Mesenchymal stem cell (in vitro differentiated cells and primary cell): ENCODE measurements around the gene TMEM17.
A peak's percentile ranks its signal among the peaks of the same experiment; 100 is the strongest.

ENCODE experiments used
- DNase-seq: peaks from one replicate; pipeline ENCODE4 v3.0.0-alpha.2; 2013
- H2AFZ ChIP-seq: one replicate; pipeline ENCODE4 v1.6.1; 2013; ENCODE audit warnings: low read depth, mild to moderate bottlenecking, control low read depth, inconsistent platforms, low read length, moderate library complexity
- H2AK5ac ChIP-seq: 2 replicates; pipeline ENCODE4 v1.6.1; 2013; ENCODE audit warnings: low read length, moderate library complexity, mild to moderate bottlenecking, inconsistent platforms; ENCODE audit not compliant: severe bottlenecking
- H2BK120ac ChIP-seq: one replicate; pipeline ENCODE4 v1.6.1; 2013; ENCODE audit warnings: low read depth, mild to moderate bottlenecking, inconsistent platforms, low read length, moderate library complexity
- H2BK12ac ChIP-seq, 2 experiments: one replicate each; pipeline ENCODE4 v1.6.1; 2013; ENCODE audit warnings: inconsistent platforms in 2 of 2, low read length in 2 of 2, mild to moderate bottlenecking in 2 of 2, moderate library complexity in 2 of 2, control low read depth in 1 of 2
- H2BK15ac ChIP-seq: one replicate; pipeline ENCODE4 v1.6.1; 2013; ENCODE audit warnings: mild to moderate bottlenecking, low read depth, inconsistent platforms; ENCODE audit not compliant: poor library complexity, severe bottlenecking
- H2BK5ac ChIP-seq: 2 replicates; pipeline ENCODE4 v1.6.1; 2013; ENCODE audit warnings: low read depth, mild to moderate bottlenecking, low read length, control low read depth, inconsistent platforms; ENCODE audit not compliant: poor library complexity, severe bottlenecking
- H3K14ac ChIP-seq, 2 experiments: one replicate each; pipeline ENCODE4 v1.6.1; 2013; ENCODE audit warnings: inconsistent platforms in 2 of 2, low read length in 2 of 2, control low read depth in 1 of 2, mild to moderate bottlenecking in 1 of 2, moderate library complexity in 1 of 2
- H3K18ac ChIP-seq, 2 experiments: one replicate each; pipeline ENCODE4 v1.6.1; 2013; ENCODE audit warnings: inconsistent platforms in 2 of 2, low read length in 2 of 2, control low read depth in 1 of 2, low read depth in 1 of 2, mild to moderate bottlenecking in 1 of 2
- H3K23ac ChIP-seq, 2 experiments: one replicate each; pipeline ENCODE4 v1.6.1; 2013; ENCODE audit warnings: inconsistent platforms in 2 of 2, low read length in 2 of 2, mild to moderate bottlenecking in 2 of 2, moderate library complexity in 2 of 2, control low read depth in 1 of 2
- H3K27ac ChIP-seq: 2 replicates; pipeline ENCODE4 v1.5.1; 2013; ENCODE audit warnings: mild to moderate bottlenecking, moderate library complexity, low read length, control low read depth, inconsistent platforms; ENCODE audit not compliant: poor library complexity, severe bottlenecking
- H3K27me3 ChIP-seq, 2 experiments: 2 replicates each; pipeline versions ENCODE4 v1.6.1 to v1.7.0; 2013; ENCODE audit warnings: low read length in 2 of 2, mild to moderate bottlenecking in 2 of 2, moderate library complexity in 2 of 2, control low read depth in 1 of 2, inconsistent platforms in 1 of 2; ENCODE audit not compliant: control insufficient read depth in 1 of 2, insufficient read depth in 1 of 2
- H3K36me3 ChIP-seq, 2 experiments: 2 replicates each; pipeline versions ENCODE4 v1.6.1 to v1.7.0; 2013; ENCODE audit warnings: low read length in 2 of 2, control low read depth in 1 of 2, inconsistent platforms in 1 of 2, low read depth in 1 of 2, mild to moderate bottlenecking in 1 of 2; ENCODE audit not compliant: insufficient read depth in 2 of 2, control insufficient read depth in 1 of 2
- H3K4ac ChIP-seq, 2 experiments: one replicate each; pipeline ENCODE4 v1.6.1; 2013; ENCODE audit warnings: inconsistent platforms in 2 of 2, low read length in 2 of 2, mild to moderate bottlenecking in 2 of 2, moderate library complexity in 2 of 2, control low read depth in 1 of 2, low read depth in 1 of 2
- H3K4me1 ChIP-seq: 2 replicates; pipeline ENCODE4 v1.6.1; 2013; ENCODE audit warnings: low read depth, low read length, control low read depth; ENCODE audit not compliant: control insufficient read depth, insufficient read depth
- H3K4me2 ChIP-seq: 2 replicates; pipeline ENCODE4 v1.6.1; 2013; ENCODE audit warnings: low read length, mild to moderate bottlenecking, inconsistent platforms; ENCODE audit not compliant: poor library complexity, severe bottlenecking
- H3K4me3 ChIP-seq, 2 experiments: 2 replicates each; pipeline versions ENCODE4 v1.5.1 to v1.7.0; 2013; ENCODE audit warnings: low read length in 2 of 2, mild to moderate bottlenecking in 2 of 2, control low read depth in 1 of 2, low read depth in 1 of 2; ENCODE audit not compliant: insufficient read depth in 1 of 2
- H3K79me1 ChIP-seq: replicated peaks from 2 replicates; pipeline ENCODE4 v1.6.1; 2013; ENCODE audit warnings: mild to moderate bottlenecking, control low read depth, low read length, inconsistent platforms; ENCODE audit not compliant: poor library complexity, severe bottlenecking
- H3K9ac ChIP-seq: 2 replicates; pipeline ENCODE4 v1.7.0; 2013; ENCODE audit warnings: mild to moderate bottlenecking, low read length, moderate library complexity
- H3K9me3 ChIP-seq: 2 replicates; pipeline ENCODE4 v1.7.0; 2013; ENCODE audit warnings: mild to moderate bottlenecking, low read length; ENCODE audit not compliant: control insufficient read depth
- H4K8ac ChIP-seq: one replicate; pipeline ENCODE4 v1.6.1; 2013; ENCODE audit warnings: inconsistent platforms, mild to moderate bottlenecking, low read length, moderate library complexity
- H4K91ac ChIP-seq: one replicate; pipeline ENCODE4 v1.6.1; 2013; ENCODE audit warnings: mild to moderate bottlenecking, low read length, inconsistent platforms
- WGBS: methylation state at CpG from one replicate; pipeline ENCODE4 v1.1.7; 2013; ENCODE audit warnings: mixed read lengths; 5-methylcytosine and 5-hydroxymethylcytosine counted together

The TMEM17 gene

GRCh38 chr2:62469114-62469513, 36.9 kb downstream of the TMEM17 start:
- no peak overlapping the region for H2BK5ac ChIP-seq
- no peaks in the 10 kb centered on the region for H3K27me3 ChIP-seq
- no peak overlapping the region for H2BK12ac ChIP-seq
- H3K4ac ChIP-seq, result no peak overlapping the region
- H3K23ac ChIP-seq, result no peak overlapping the region
- no peak overlapping the region for H3K4me3 ChIP-seq
- H3K9me3 ChIP-seq, result no peaks in the 10 kb centered on the region
- 75% methylated on average over 1 of the region's 1 CpG for WGBS
- no peak overlapping the region for H3K14ac ChIP-seq
- no peak overlapping the region for H4K91ac ChIP-seq
- H2BK120ac ChIP-seq, result no peak overlapping the region
- no peak overlapping the region for H3K9ac ChIP-seq
- no peak overlapping the region for H2AK5ac ChIP-seq
- H2BK15ac ChIP-seq, result no peak overlapping the region
- H3K18ac ChIP-seq, result no peak overlapping the region
- H3K36me3 ChIP-seq, result no peaks in the 10 kb centered on the region
- H3K79me1 ChIP-seq, result no peaks in the 10 kb centered on the region
- no peak for DNase-seq
- H3K4me2 ChIP-seq, result no peak overlapping the region
- H3K4me1 ChIP-seq, result no peaks in the 10 kb centered on the region
- H4K8ac ChIP-seq, result no peak overlapping the region
- no peak overlapping the region for H2AFZ ChIP-seq
- H3K27ac ChIP-seq, result no peak overlapping the region

DNA sequence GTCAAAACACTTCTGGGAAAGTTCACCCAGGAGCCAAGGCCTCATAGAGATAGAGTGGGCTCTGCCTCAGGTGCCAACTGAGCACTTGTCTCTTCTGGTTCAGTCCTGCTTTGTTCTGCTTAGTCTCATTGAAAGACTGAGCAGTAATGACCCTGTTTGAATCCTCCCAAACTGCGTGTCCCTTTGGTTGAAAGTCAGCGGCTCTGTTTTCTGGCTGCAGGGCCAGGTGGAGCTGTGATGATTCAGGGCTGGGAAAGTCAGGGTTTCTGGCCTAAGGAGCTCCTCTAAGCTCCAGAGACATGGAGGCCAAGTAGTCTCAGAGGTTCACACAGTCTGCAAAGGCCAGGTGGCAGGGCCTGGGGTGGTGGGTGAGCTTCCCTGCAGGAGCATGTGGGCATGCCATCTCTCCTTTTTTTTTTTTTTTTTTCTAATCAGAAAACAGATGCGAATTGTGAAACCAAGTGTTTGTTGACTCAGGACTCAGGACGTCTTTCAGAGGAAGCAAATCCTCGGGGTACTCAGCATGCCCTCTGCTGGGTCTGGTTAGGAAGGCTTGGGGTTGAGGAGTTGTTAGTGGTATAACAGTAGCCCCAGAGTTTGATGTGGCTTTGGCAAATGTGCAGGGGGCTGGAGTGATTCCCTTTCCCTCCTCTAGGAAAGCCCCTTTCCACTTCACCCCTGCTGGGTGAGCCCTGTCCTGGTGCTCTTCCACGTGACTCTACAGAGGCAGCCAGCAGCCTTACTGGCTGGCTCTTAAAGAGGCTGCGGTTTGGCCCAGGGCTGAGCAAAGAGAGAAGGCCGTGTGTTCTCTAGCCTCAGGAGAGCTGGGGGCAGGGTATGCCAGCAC, 38.3 kb downstream of the TMEM17 start:
- Histone ChIP-seq H2BK120ac (no peak overlapping the region), H4K8ac (no peak overlapping the region), H2BK12ac (no peak overlapping the region), H2BK15ac (no peak overlapping the region), H3K36me3 (no peaks in the 10 kb centered on the region), H2BK5ac (no peak overlapping the region), H2AFZ (no peak overlapping the region), H3K4me1 (no peaks in the 10 kb centered on the region), H3K4me3 (peak overlapping the region in 1 of 2 experiments; percentile 10), H4K91ac (no peak overlapping the region), H3K27ac (no peak overlapping the region), H3K9me3 (no peaks in the 10 kb centered on the region), H3K9ac (peak overlapping the region; percentile 58), H3K4me2 (no peak overlapping the region), H3K14ac (no peak overlapping the region), H3K79me1 (no peaks in the 10 kb centered on the region), H3K4ac (no peak overlapping the region), H3K27me3 (no peaks in the 10 kb centered on the region), H3K18ac (no peak overlapping the region), H2AK5ac (no peak overlapping the region), H3K23ac (no peak overlapping the region)
- no peak for DNase-seq
- 80% methylated on average over 8 of the region's 8 CpGs for WGBS

DNA sequence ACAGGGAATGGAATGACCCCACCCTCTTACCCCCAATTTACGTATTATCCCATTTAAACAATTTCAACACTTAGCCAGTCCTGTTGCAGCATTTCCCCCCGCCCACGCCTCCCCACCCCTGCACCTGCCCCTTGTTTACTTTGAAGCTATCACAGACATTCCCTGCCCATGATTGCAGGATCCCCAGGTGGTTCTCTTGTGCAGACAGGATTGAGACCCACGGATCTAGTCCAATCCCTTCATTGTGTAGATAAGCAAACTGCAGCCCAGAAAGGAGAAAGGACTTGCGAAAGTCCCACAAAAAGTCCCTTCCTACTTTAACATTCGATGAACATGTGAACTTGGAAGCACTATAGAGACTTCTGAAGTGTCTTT, 38.9 kb downstream of the TMEM17 start:
- H3K9me3 ChIP-seq, result no peaks in the 10 kb centered on the region
- peak overlapping the region; percentile 58 for H3K9ac ChIP-seq
- H3K14ac ChIP-seq, result no peak overlapping the region
- no peak overlapping the region for H2BK12ac ChIP-seq
- no peaks in the 10 kb centered on the region for H3K4me1 ChIP-seq
- no peak overlapping the region for H2AK5ac ChIP-seq
- no peak overlapping the region for H4K91ac ChIP-seq
- no peak overlapping the region for H2BK5ac ChIP-seq
- H2BK120ac ChIP-seq, result no peak overlapping the region
- H4K8ac ChIP-seq, result no peak overlapping the region
- 92% methylated on average over 6 of the region's 6 CpGs for WGBS
- no peak overlapping the region for H3K27ac ChIP-seq
- DNase-seq, result no peak
- H3K4me2 ChIP-seq, result no peak overlapping the region
- peak overlapping the region in 1 of 2 experiments; percentile 10 for H3K4me3 ChIP-seq
- no peaks in the 10 kb centered on the region for H3K27me3 ChIP-seq
- no peak overlapping the region for H2AFZ ChIP-seq
- H3K79me1 ChIP-seq, result no peaks in the 10 kb centered on the region
- H3K36me3 ChIP-seq, result no peaks in the 10 kb centered on the region
- H3K23ac ChIP-seq, result no peak overlapping the region
- H2BK15ac ChIP-seq, result no peak overlapping the region
- H3K18ac ChIP-seq, result no peak overlapping the region
- H3K4ac ChIP-seq, result no peak overlapping the region

- Histone ChIP-seq H2AFZ (no peak overlapping the region), H2BK12ac (no peak overlapping the region)
- WGBS, result 93% methylated on average over 2 of the region's 2 CpGs
Observed at GRCh38 chr2:62466503-62466854, 39.5 kb downstream of the TMEM17 start.

More at GRCh38 chr2:62466503-62466854, 39.5 kb downstream of the TMEM17 start:
- Histone ChIP-seq H3K4ac (peak overlapping the region in 1 of 2 experiments; percentile 18), H3K9me3 (no peaks in the 10 kb centered on the region), H2AK5ac (no peak overlapping the region), H2BK5ac (no peak overlapping the region), H3K18ac (no peak overlapping the region), H3K4me3 (no peak overlapping the region), H2BK15ac (no peak overlapping the region), H4K91ac (no peak overlapping the region), H3K27me3 (no peaks in the 10 kb centered on the region), H3K23ac (no peak overlapping the region), H3K27ac (no peak overlapping the region), H3K4me2 (no peak overlapping the region), H4K8ac (no peak overlapping the region), H3K79me1 (no peaks in the 10 kb centered on the region), H2BK120ac (no peak overlapping the region), H3K14ac (no peak overlapping the region), H3K36me3 (no peaks in the 10 kb centered on the region), H3K9ac (no peak overlapping the region), H3K4me1 (peaks cover 2% of the 10 kb centered on the region)
- no peak for DNase-seq
